K562 (cell line): Measurements from ENCODE around the gene MRPL4. TPM values are rescaled to one million over a fixed set of nuclear protein-coding genes. Genes with fewer than 3 reads are reported as not detected.
A peak's percentile ranks its signal among the peaks of the same experiment; 100 is the strongest.

Experiments
- BRF2 ChIP-seq: IDR thresholded peaks from 3 replicates; pipeline ENCODE4 v1.6.1; 2011; ENCODE audit warnings: borderline replicate concordance, mild to moderate bottlenecking; ENCODE audit not compliant: insufficient read length, insufficient read depth
- CEBPZ ChIP-seq: fragments of 150-350 bp; IDR thresholded peaks from 2 replicates; pipeline ENCODE4 v1.6.1; 2014; ENCODE audit warnings: low read depth, mild to moderate bottlenecking, low read length, borderline replicate concordance
- GATAD2A ChIP-seq: fragments of 450-650 bp; IDR thresholded peaks from 2 replicates; pipeline ENCODE4 v1.6.1; 2017
- MYC ChIP-seq, 2 experiments: fragments of 250-450 bp in 1 of 2; sonication (Bioruptor Pico) in 1 of 2; IDR thresholded peaks; 2 replicates each; pipeline versions ENCODE4 v1.5.1 to v1.6.1; 2012 to 2021; ENCODE audit warnings: low read depth in 2 of 2, borderline replicate concordance in 1 of 2, improper control_type of control experiment in 1 of 2, low read length in 1 of 2, mild to moderate bottlenecking in 1 of 2, moderate library complexity in 1 of 2
- MYNN ChIP-seq, 2 experiments: sonication (generic); formaldehyde crosslinking in 1 of 2; IDR thresholded peaks; 2 replicates each; pipeline versions ENCODE4 v1.5.0 to v1.6.1; 2016 to 2020; ENCODE audit warnings: antibody characterized with exemption in 1 of 2, missing genetic modification reagents in 1 of 2
- NR3C1 ChIP-seq: sonication (generic); formaldehyde crosslinking; IDR thresholded peaks from 2 replicates; pipeline ENCODE4 v1.8.1; 2022; ENCODE audit warnings: missing genetic modification reagents
- PHB ChIP-seq: fragments of 250-450 bp; sonication (Bioruptor Pico); IDR thresholded peaks from 2 replicates; pipeline ENCODE4 v1.5.0; 2021
- RERE ChIP-seq: sonication (generic); formaldehyde crosslinking; IDR thresholded peaks from 2 replicates; pipeline ENCODE4 v1.8.0; 2023; ENCODE audit warnings: missing genetic modification reagents, mild to moderate bottlenecking, borderline replicate concordance
- ZBTB1 ChIP-seq: sonication (generic); formaldehyde crosslinking; IDR thresholded peaks from 2 replicates; pipeline ENCODE4 v1.8.1; 2023; ENCODE audit warnings: missing genetic modification reagents, low read depth, mild to moderate bottlenecking, borderline replicate concordance
- ZNF561 ChIP-seq: fragments of 450-650 bp; formaldehyde crosslinking; conservative IDR thresholded peaks from 2 replicates; pipeline ENCODE4 v1.4.0; 2020; ENCODE audit warnings: mild to moderate bottlenecking, moderate library complexity
- ZNF589 ChIP-seq: fragments of 200-800 bp; sonication (Bioruptor generic); IDR thresholded peaks from 2 replicates; pipeline ENCODE4 v1.6.1; 2016; ENCODE audit warnings: low read depth, missing genetic modification characterization, missing compliant biosample characterization
- ZNF695 ChIP-seq: fragments of 450-650 bp; formaldehyde crosslinking; IDR thresholded peaks from 2 replicates; pipeline ENCODE4 v1.4.0; 2020; ENCODE audit warnings: mild to moderate bottlenecking, moderate library complexity
- polyA plus RNA-seq, 8 experiments: library from polyadenylated mRNA; depleted of rRNA in 4 of 8; stranded (reverse) in 5 of 8; unstranded in 3 of 8; fragments of >200 nt; fragmentation: Nextera tagmentation in 2 of 8; fragmentation: Illumina TruSeq in 1 of 8; extraction: Ambion mirVana in 2 of 8; extraction: Trizol in 1 of 8; gene quantifications; 2 replicates each; pipeline versions ENCODE4 v1.2.1 to v1.2.3, GENCODE V29; 2011 to 2014; ENCODE audit warnings: inconsistent platforms in 1 of 8, missing spikeins in 1 of 8
- total RNA-seq, 7 experiments: library from RNA; depleted of rRNA in 6 of 7; stranded (reverse); fragments of >200 nt in 6 of 7; fragmentation: Illumina TruSeq in 2 of 7; extraction: Trizol in 2 of 7; gene quantifications; 2 replicates each; pipeline versions ENCODE4 v1.2.1 to v1.2.3, GENCODE V29; 2011 to 2021; ENCODE audit warnings: low replicate concordance in 1 of 7

MRPL4 gene
- total and polyA plus RNA-seq, 9 of the 15 experiments (the other 6 are each of a cell fraction or from before 2014, with no cell fraction given), result 1.4 to 239 (median 64.9) TPM

- TF ChIP-seq MYNN (IDR thresholded peaks at IDR 0.05) (no peak), MYNN (CRISPR knock-in tag; IDR thresholded peaks at IDR 0.05) (no peak), CEBPZ (no peak), RERE (CRISPR knock-in tag) (0 out of 2 replicates have a peak, but pooled peaks have one; percentile 44), GATAD2A (peak; percentile 74), BRF2 (no peak), PHB (CRISPR knock-in tag) (no peak), ZBTB1 (CRISPR knock-in tag) (peak; percentile 65; the same call in 1 of the 2 replicates), ZNF589 (no peak), ZNF561 (CRISPR knock-in tag) (no peak), ZNF695 (CRISPR knock-in tag) (no peak), NR3C1 (CRISPR knock-in tag) (no peak), MYC (IDR thresholded peaks at IDR 0.05; ENCODE audit: low read depth, low read length) (peak; percentile 12; the same call in 1 of the 2 replicates), MYC (CRISPR knock-in tag; IDR thresholded peaks at IDR 0.05; ENCODE audit: borderline replicate concordance, low read depth) (peak; percentile 43; the same call in 1 of the 2 replicates)
Observed at GRCh38 chr19:10230173-10230860, 21.7 kb upstream of the MRPL4 start (continued).
